GM19467 (cell line): Measurements from ENCODE around the gene PDGFD.

Source experiments
- ATAC-seq: cut with Tn5 transposase; IDR thresholded peaks from one replicate; pipeline ENCODE4 v1.9.1; 2021; ENCODE audit warnings: mild to moderate bottlenecking, moderate library complexity; ENCODE audit not compliant: unreplicated experiment

PDGFD gene

GRCh38 chr11:104005234-104005855 lies 158.6 kb downstream of the PDGFD start:
- ATAC-seq = no peak

GRCh38 chr11:104003491-104003890 lies 160.5 kb downstream of the PDGFD start:
- ATAC-seq = no peak

GRCh38 chr11:104001561-104002056 lies 162.3 kb downstream of the PDGFD start:
- no peak for ATAC-seq

- ATAC-seq = no peak
Measured at GRCh38 chr11:104000798-104001197, 163.1 kb downstream of the PDGFD start.

GRCh38 chr11:103998826-103999508 lies 165.0 kb downstream of the PDGFD start:
- ATAC-seq = no peak

GRCh38 chr11:103997082-103997481 lies 166.9 kb downstream of the PDGFD start:
- peak; percentile 54 for ATAC-seq

GRCh38 chr11:103995896-103996295 lies 168.1 kb downstream of the PDGFD start:
- ATAC-seq = no peak

GRCh38 chr11:103994518-103994917 lies 169.4 kb downstream of the PDGFD start:
- ATAC-seq = no peak

- ATAC-seq = no peak
Measured at GRCh38 chr11:103994094-103994493, 169.9 kb downstream of the PDGFD start.

- no peak for ATAC-seq
Measured at GRCh38 chr11:103993507-103993906, 170.4 kb downstream of the PDGFD start.

- ATAC-seq = no peak
Measured at GRCh38 chr11:103988595-103988969, 175.4 kb downstream of the PDGFD start.

GRCh38 chr11:103987629-103988594 lies 176.0 kb downstream of the PDGFD start:
- ATAC-seq = no peak

- ATAC-seq = no peak
Measured at GRCh38 chr11:103985041-103985440, 178.9 kb downstream of the PDGFD start.

- ATAC-seq = no peak
Measured at GRCh38 chr11:103980108-103980507, 183.8 kb downstream of the PDGFD start.

GRCh38 chr11:103978616-103979595 lies 185.0 kb downstream of the PDGFD start:
- no peak for ATAC-seq

- no peak for ATAC-seq
Measured at GRCh38 chr11:103972013-103972412, 191.9 kb downstream of the PDGFD start.

GRCh38 chr11:103970701-103971249 lies 193.2 kb downstream of the PDGFD start:
- peak; percentile 89 for ATAC-seq

GRCh38 chr11:103968685-103969084 lies 195.3 kb downstream of the PDGFD start:
- ATAC-seq = no peak

GRCh38 chr11:103967985-103968384 lies 196.0 kb downstream of the PDGFD start:
- ATAC-seq = no peak

GRCh38 chr11:103964390-103964789 lies 199.6 kb downstream of the PDGFD start:
- no peak for ATAC-seq
